A673 (cell line): Measurements from ENCODE around the gene BHLHA15.

ENCODE experiments used
- CTCF ChIP-seq: fragments of 300-800, 200-600 bp; sonication (generic); conservative IDR thresholded peaks from 2 replicates; pipeline ENCODE4 v1.5.1; 2017; ENCODE audit warnings: low read depth, mild to moderate bottlenecking, antibody characterized with exemption, low read length, moderate library complexity, mixed read lengths
- EZH2 ChIP-seq: fragments of 200-600 bp; sonication (generic); IDR thresholded peaks from 2 replicates; pipeline ENCODE4 v1.6.1; 2017; ENCODE audit warnings: borderline replicate concordance, low read depth, mild to moderate bottlenecking, mixed read lengths, antibody characterized with exemption, low read length; ENCODE audit not compliant: poor library complexity, severe bottlenecking

GRCh38 chr7:98175260-98175940 lies 35.8 kb upstream of the BHLHA15 start:
- TF ChIP-seq CTCF (no peak), EZH2 (no peak)
